Lower lobe of right lung (tissue), 2 donors: ENCODE data around the gene DENND4A. TPM values are rescaled to one million over a fixed set of nuclear protein-coding genes. Genes with fewer than 3 reads are reported as not detected.

Experiments used
- ATAC-seq, 2 donors: fragments of 200-7000 bp; cut with Tn5 transposase; one replicate each; pipeline ENCODE4 v1.9.1; 2020 to 2022; ENCODE audit warnings: mild to moderate bottlenecking in 2 of 2, moderate library complexity in 2 of 2
- DNase-seq: peaks from one replicate; pipeline ENCODE4 v3.0.0-alpha.2; 2020
- H3K27ac ChIP-seq: fragments of 200-600 bp; one replicate; pipeline ENCODE4 v1.8.0; 2022
- H3K27me3 ChIP-seq: fragments of 200-600 bp; one replicate; pipeline ENCODE4 v1.8.0; 2022; ENCODE audit warnings: low read depth
- H3K36me3 ChIP-seq: fragments of 200-600 bp; one replicate; pipeline ENCODE4 v1.8.0; 2022; ENCODE audit warnings: mild to moderate bottlenecking
- H3K4me1 ChIP-seq: fragments of 200-600 bp; one replicate; pipeline ENCODE4 v1.8.0; 2022
- H3K4me3 ChIP-seq: fragments of 200-600 bp; one replicate; pipeline ENCODE4 v1.8.0; 2022; ENCODE audit warnings: mild to moderate bottlenecking
- H3K9me3 ChIP-seq: fragments of 200-600 bp; one replicate; pipeline ENCODE4 v1.8.0; 2022
- intact Hi-C: fragments of 100-400 bp; cut with DNase I; formaldehyde crosslinking; loops from one replicate; pipeline ENCODE4 v1.11.0; 2022
- total RNA-seq: library from RNA; stranded (reverse); fragmentation: NEBNext Ultra II Directional; extraction: Animal tissue kit (Norgen Biotek cat#: 25700); gene quantifications from one replicate; pipeline ENCODE4 v1.2.1, GENCODE V29; 2021
- TF ChIP-seq, protein P1 (sequence below): fragments of 200-600 bp; IDR thresholded peaks from one replicate; pipeline ENCODE4 v1.8.0; 2022; ENCODE audit warnings: antibody characterized with exemption, mild to moderate bottlenecking
- donor health status: DM: no; HTN: yes; CAD: no; lungs with severe emphysema.

DENND4A gene
- total RNA-seq, 1 donor from 2014 or later = 34.6 TPM

DNA sequence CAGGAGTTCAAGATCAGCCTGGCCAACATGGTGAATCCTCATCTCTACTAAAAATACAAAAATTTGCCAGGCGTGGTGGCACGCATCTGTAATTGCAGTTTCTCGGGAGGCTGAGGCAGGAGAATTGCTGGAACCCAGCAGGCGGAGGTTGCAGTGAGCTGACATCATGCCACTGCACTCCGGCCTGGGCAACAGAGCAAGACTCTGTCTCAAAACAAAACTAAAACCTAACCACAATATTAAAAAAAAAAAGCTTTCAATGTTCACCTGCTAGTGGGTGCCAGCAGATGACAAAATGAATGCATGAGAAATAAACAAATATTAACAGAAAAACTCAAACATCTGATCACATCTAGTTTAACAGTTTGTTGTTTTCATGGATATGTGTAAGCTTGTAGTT lies 161.3 kb downstream of the DENND4A start:
- ATAC-seq = no peak
- intact Hi-C loops = no loop called here
- no peak for DNase-seq
- TF ChIP-seq, protein P1, sequence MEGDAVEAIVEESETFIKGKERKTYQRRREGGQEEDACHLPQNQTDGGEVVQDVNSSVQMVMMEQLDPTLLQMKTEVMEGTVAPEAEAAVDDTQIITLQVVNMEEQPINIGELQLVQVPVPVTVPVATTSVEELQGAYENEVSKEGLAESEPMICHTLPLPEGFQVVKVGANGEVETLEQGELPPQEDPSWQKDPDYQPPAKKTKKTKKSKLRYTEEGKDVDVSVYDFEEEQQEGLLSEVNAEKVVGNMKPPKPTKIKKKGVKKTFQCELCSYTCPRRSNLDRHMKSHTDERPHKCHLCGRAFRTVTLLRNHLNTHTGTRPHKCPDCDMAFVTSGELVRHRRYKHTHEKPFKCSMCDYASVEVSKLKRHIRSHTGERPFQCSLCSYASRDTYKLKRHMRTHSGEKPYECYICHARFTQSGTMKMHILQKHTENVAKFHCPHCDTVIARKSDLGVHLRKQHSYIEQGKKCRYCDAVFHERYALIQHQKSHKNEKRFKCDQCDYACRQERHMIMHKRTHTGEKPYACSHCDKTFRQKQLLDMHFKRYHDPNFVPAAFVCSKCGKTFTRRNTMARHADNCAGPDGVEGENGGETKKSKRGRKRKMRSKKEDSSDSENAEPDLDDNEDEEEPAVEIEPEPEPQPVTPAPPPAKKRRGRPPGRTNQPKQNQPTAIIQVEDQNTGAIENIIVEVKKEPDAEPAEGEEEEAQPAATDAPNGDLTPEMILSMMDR = no peak
- Histone ChIP-seq H3K9me3 (no peaks in the 10 kb centered on the region), H3K4me1 (no peaks in the 10 kb centered on the region), H3K36me3 (peaks cover 6% of the 10 kb centered on the region), H3K27me3 (no peaks in the 10 kb centered on the region), H3K27ac (no peak overlapping the region), H3K4me3 (no peak overlapping the region)

- Histone ChIP-seq H3K27ac (no peak overlapping the region), H3K9me3 (no peaks in the 10 kb centered on the region), H3K27me3 (no peaks in the 10 kb centered on the region), H3K4me1 (no peaks in the 10 kb centered on the region), H3K36me3 (peaks cover 16% of the 10 kb centered on the region), H3K4me3 (no peak overlapping the region)
- ATAC-seq (no peak), DNase-seq (no peak)
- TF ChIP-seq, protein P1 = no peak
- intact Hi-C loops = no loop called here
Observed at GRCh38 chr15:65629548-65629947, 162.5 kb downstream of the DENND4A start.

- ATAC-seq = no peak
- H3K36me3 ChIP-seq = peaks cover 19% of the 10 kb centered on the region
- no peak overlapping the region for H3K27ac ChIP-seq
- TF ChIP-seq, protein P1 = no peak
- H3K27me3 ChIP-seq = no peaks in the 10 kb centered on the region
- no peak for DNase-seq
- no peaks in the 10 kb centered on the region for H3K9me3 ChIP-seq
- no peak overlapping the region for H3K4me3 ChIP-seq
- no peaks in the 10 kb centered on the region for H3K4me1 ChIP-seq
- intact Hi-C loops = no loop called here
Observed at GRCh38 chr15:65626856-65627255, 165.2 kb downstream of the DENND4A start.

GRCh38 chr15:65623103-65623502 lies 169.0 kb downstream of the DENND4A start:
- Histone ChIP-seq H3K27ac (no peak overlapping the region), H3K9me3 (no peaks in the 10 kb centered on the region), H3K4me1 (no peaks in the 10 kb centered on the region), H3K4me3 (no peak overlapping the region), H3K36me3 (peaks cover 19% of the 10 kb centered on the region), H3K27me3 (no peaks in the 10 kb centered on the region)
- no peak for DNase-seq
- intact Hi-C loops = no loop called here
- ATAC-seq = no peak
- TF ChIP-seq, protein P1 = no peak

DNA sequence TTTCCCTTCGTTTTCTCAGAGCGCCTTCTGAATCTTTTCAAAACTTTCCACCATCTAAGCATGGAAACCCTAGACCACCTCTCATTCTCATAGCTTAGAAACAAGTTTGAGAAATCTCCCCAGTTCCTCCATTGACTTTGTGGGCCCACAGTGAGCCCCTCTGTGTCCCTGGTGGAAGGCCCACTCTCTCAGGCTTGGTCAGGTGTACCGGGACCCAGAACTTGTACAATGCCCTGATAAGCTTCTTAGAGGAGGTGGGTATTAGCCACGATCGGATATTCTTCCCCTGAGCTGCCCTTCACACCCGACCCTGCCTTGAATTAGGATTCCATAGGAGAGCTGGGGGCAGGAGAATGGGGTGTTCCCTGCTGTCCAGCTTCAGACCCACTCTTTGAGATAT lies 170.5 kb downstream of the DENND4A start, which contains the start of gene SLC24A1:
Gene SLC24A1, plus strand, starts transcription at position 301 of the 400 bp plus-strand sequence. CDS start 2,143 bp downstream, outside the sequence.
- H3K4me3 ChIP-seq = no peak within 1 kb of the TSS
- DNase-seq (no peak), ATAC-seq (no peak)
- H3K27me3 ChIP-seq = no peaks in the 10 kb centered on the region
- H3K27ac ChIP-seq = no peak within 1 kb of the TSS
- TF ChIP-seq, protein P1 = no peak
- H3K36me3 ChIP-seq = peaks cover 19% of the 10 kb centered on the region
- H3K4me1 ChIP-seq = no peaks in the 10 kb centered on the region
- intact Hi-C loops = no loop called here
- H3K9me3 ChIP-seq = no peaks in the 10 kb centered on the region

DNA sequence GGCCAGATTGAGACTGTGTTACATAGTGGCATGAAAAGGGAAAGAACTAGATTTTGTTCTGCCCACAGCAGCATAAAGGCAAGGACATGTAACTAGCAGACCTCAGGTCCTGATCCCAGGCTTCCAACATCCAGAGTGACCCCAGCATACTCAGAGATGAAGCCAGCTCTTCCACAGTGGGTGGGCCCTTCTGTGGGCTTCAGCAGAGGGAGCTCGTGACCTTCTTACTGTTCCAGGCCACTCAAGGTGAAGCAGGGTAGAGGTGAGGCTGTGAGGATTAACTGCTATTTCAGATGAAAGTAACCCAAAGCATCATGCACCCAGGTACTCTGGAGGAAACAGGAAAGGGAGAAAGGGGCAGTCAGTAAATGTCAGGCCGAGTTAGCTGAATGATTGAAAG lies 171.3 kb downstream of the DENND4A start:
- ATAC-seq = no peak
- Histone ChIP-seq H3K4me3 (no peak overlapping the region), H3K27me3 (no peaks in the 10 kb centered on the region), H3K9me3 (no peaks in the 10 kb centered on the region), H3K27ac (no peak overlapping the region), H3K36me3 (peaks cover 14% of the 10 kb centered on the region), H3K4me1 (no peaks in the 10 kb centered on the region)
- TF ChIP-seq, protein P1 = no peak
- intact Hi-C loops = no loop called here
- no peak for DNase-seq
